ENCODE data around the gene ATP8B4. TPM values are rescaled to one million over a fixed set of nuclear protein-coding genes. Genes with fewer than 3 reads are reported as not detected.

The ATP8B4 gene
- total and polyA plus RNA-seq, 2 of the 8 experiments (the other 6 are each of a cell fraction or from before 2014, with no cell fraction given): 0.17 to 0.24 TPM

DNA sequence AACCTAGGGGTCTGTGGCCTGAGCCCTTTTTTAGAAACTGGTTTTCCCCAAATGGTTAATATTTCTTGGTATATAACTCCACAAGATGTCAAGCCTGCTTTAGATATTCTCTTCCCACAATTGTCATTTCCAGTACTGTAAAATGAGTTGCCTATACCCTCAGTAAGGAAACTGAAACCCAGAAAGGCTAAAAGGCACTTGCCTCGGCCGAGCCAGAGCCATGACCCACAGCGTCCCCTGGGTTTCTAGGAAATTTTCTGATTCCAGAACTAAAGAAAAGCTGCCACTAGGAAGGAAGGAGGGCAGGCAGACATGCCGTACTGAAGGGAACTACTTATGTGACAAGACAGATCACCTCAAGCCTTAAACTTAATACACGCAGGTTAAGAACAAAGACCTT, 59.1 kb downstream of the ATP8B4 start:
- Histone ChIP-seq H2AK5ac (ENCODE audit: low read depth, low read length) (no peak overlapping the region), H3K79me1 (ENCODE audit: low read depth, low read length) (no peaks in the 10 kb centered on the region), H3K23me2 (ENCODE audit: low read depth, low read length) (no peaks in the 10 kb centered on the region), H2BK15ac (ENCODE audit: low read length) (no peak overlapping the region), H3K4ac (replicated peaks; ENCODE audit: insufficient read length, low read depth, low read length) (no peak overlapping the region), H3K79me2 (ENCODE audit: control insufficient read depth in 1 of 2, insufficient read depth in 2 of 2, low read length in 2 of 2) (no peaks in the 10 kb centered on the region), H3K14ac (ENCODE audit: insufficient read length) (no peak overlapping the region), H3K23ac (ENCODE audit: insufficient read length) (no peak overlapping the region), H3K27me3 (replicated peaks in 1 of 4; ENCODE audit: control insufficient read depth in 3 of 4, extremely low read depth in 1 of 4, insufficient read depth in 3 of 4, low read length in 3 of 4) (no peaks in the 10 kb centered on the region), H3K9me3 (ENCODE audit: insufficient read depth in 2 of 2, low read depth in 1 of 2, low read length in 1 of 2) (no peaks in the 10 kb centered on the region), H4K91ac (replicated peaks; ENCODE audit: insufficient read length, low read length) (no peak overlapping the region), H3K4me1 (replicated peaks in 1 of 4; ENCODE audit: control insufficient read depth in 3 of 4, insufficient read depth in 4 of 4, low read length in 3 of 4) (peaks cover 0 to 4% (median under 1%) of the 10 kb centered on the region in 4 experiments; a peak in 2 of 7 replicates), H3K27ac (ENCODE audit: low read depth, low read length) (no peak overlapping the region), H4K20me1 (replicated peaks in 1 of 2; ENCODE audit: control insufficient read depth in 1 of 2, insufficient read depth in 2 of 2, low read length in 2 of 2) (no peaks in the 10 kb centered on the region), H3K36me3 (ENCODE audit: control insufficient read depth in 2 of 4, insufficient read depth in 4 of 4, low read length in 3 of 4) (no peaks in the 10 kb centered on the region), H4K8ac (ENCODE audit: extremely low read depth, insufficient read depth, low read length) (no peak overlapping the region), H3K18ac (ENCODE audit: extremely low read depth, low read length) (peak overlapping the region; percentile 63; the same call in 1 of the 2 replicates), H2BK12ac (ENCODE audit: low read depth, low read length) (no peak overlapping the region), H3K4me2 (ENCODE audit: insufficient read depth in 1 of 2, low read depth in 2 of 2, low read length in 2 of 2) (0 out of 4 replicates have a peak overlapping the region, but pooled peaks of 1 of the 2 experiments have one; percentile 8), H2BK5ac (ENCODE audit: low read depth, low read length) (peak overlapping the region; percentile 29; the same call in 1 of the 2 replicates), H4K5ac (ENCODE audit: insufficient read length, low read depth, low read length) (no peak overlapping the region), H3K4me3 (ENCODE audit: extremely low read depth in 1 of 4, insufficient read depth in 2 of 4, low read depth in 3 of 4, low read length in 4 of 4) (no peak overlapping the region), H2BK20ac (ENCODE audit: low read length) (no peak overlapping the region), H3K56ac (replicated peaks; ENCODE audit: insufficient read length, low read depth, low read length) (no peak overlapping the region), H2BK120ac (replicated peaks; ENCODE audit: low read depth, low read length) (no peak overlapping the region), H3K9ac (replicated peaks in 1 of 4; ENCODE audit: extremely low read depth in 1 of 4, low read depth in 3 of 4, low read length in 3 of 4) (no peak overlapping the region), H2AFZ (ENCODE audit: low read length) (peak overlapping the region; percentile 25; the same call in 1 of the 2 replicates)
- POLR2A ChIA-PET (ENCODE audit: partially characterized antibody): no interaction called here
- FAIRE-seq (no peak), DNase-seq (ENCODE audit: low read depth in 1 of 2, low spot score in 2 of 2) (no peak)
- 80% methylated on average over 5 of the region's 5 CpGs; no CpG with 5 or more reads in 1 of the 2 experiments for WGBS, 2 experiments (ENCODE audit: extremely low coverage in 1 of 2, insufficient coverage in 1 of 2, insufficient read length in 1 of 2, insufficient replicate concordance in 2 of 2, low coverage in 1 of 2, low lambda C conversion rate in 2 of 2, missing lambda C conversion rate in 1 of 2)
- CTCF ChIA-PET (ENCODE audit: partially characterized antibody): interaction anchor here (1.0 to 2.1 kb wide), 2 partner anchors 16 to 183 kb away, joined by 3 to 8 read pairs; no protein-coding TSS in a partner anchor
- TF ChIP-seq KDM4A (IDR thresholded peaks at IDR 0.05; ENCODE audit: low read depth, low read length, severe bottlenecking): no peak
- TF ChIP-seq JUND (IDR thresholded peaks at IDR 0.05; ENCODE audit: low read length): no peak
- no peak for TF ChIP-seq SP2 (IDR thresholded peaks at IDR 0.05; ENCODE audit: low read length)
- no peak for TF ChIP-seq CTBP2 (IDR thresholded peaks at IDR 0.05; ENCODE audit: borderline replicate concordance, insufficient read depth, insufficient read length, low read length)
- TF ChIP-seq POU5F1 (IDR thresholded peaks at IDR 0.05; ENCODE audit: low read depth, low read length): no peak
- TF ChIP-seq GTF2F1 (IDR thresholded peaks at IDR 0.05; ENCODE audit: borderline replicate concordance, low read depth, low read length): no peak
- TF ChIP-seq PHF8 (conservative IDR thresholded peaks at IDR 0.05; ENCODE audit: low read depth, low read length): no peak
- TF ChIP-seq EP300 (IDR thresholded peaks at IDR 0.05; ENCODE audit: borderline replicate concordance in 1 of 2, low read depth in 2 of 2, low read length in 2 of 2): no peak
- TF ChIP-seq RNF2 (IDR thresholded peaks at IDR 0.05; ENCODE audit: borderline replicate concordance, low read depth, low read length, missing control alignments, poor library complexity, severe bottlenecking): no peak
- TF ChIP-seq CHD1 (IDR thresholded peaks at IDR 0.05; ENCODE audit: low read depth, low read length): no peak
- TF ChIP-seq ASH2L (IDR thresholded peaks at IDR 0.05; ENCODE audit: low read length): no peak
- TF ChIP-seq NANOG (IDR thresholded peaks at IDR 0.05; ENCODE audit: insufficient read depth, low read depth, low read length, poor library complexity, severe bottlenecking): no peak
- TF ChIP-seq, protein P1, sequence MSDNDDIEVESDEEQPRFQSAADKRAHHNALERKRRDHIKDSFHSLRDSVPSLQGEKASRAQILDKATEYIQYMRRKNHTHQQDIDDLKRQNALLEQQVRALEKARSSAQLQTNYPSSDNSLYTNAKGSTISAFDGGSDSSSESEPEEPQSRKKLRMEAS (IDR thresholded peaks at IDR 0.05): no peak
